Islet of Langerhans (tissue), 1 donor: ENCODE measurements around the gene PKIB.
"Not testable (repeated sequence)": the region's sequence is repeated elsewhere in the genome, so short reads cannot be mapped to it uniquely, and the experiment has no call there.

Experiments
- FAIRE-seq: peaks from one replicate; lab custom pipeline; 2011; peaks lifted over from hg19 to GRCh38; lab: Jason Lieb, UNC

PKIB gene

GRCh38 chr6:122609881-122610689 is at the start of gene PKIB:
Gene PKIB (plus strand): TSS chr6:122610405. CDS start chr6:122717795, 107,390 bp downstream.
- no peak for FAIRE-seq

DNA sequence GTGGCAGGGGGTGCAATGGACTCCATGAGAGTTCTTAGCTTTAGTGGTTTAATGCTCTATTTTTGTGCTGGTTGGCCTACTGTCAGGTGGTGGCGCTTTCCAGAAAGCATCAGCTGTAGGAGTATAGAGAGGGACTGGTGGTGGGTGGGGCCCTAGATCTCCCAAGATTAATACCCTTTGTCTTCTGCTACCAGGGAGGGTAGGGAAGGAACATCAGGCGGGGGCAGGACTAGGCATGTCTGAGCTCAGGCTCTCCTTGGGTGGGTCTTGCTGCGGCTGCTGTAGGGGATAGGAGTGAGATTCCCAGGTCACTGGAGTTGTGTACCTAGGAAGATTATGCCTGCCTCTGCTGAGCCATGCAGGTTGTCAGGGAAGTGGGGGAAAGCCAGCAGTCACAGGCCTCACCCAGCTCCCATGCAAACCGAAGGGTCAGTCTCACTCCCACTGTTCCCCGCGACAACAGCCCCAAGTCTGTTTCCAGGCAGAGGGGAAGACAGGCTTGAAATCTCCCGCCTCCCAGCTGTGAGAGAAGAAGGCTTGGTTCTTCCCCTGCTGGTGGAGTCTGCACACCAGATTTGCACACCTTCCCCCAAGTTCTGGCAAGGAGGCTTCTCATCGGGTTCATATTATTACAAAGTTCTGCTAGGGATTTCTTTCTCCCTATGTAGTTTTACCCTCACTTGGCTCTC is 46.7 kb upstream of the PKIB start:
- FAIRE-seq, result no peak

- FAIRE-seq, result peak; percentile 47
Measured at GRCh38 chr6:122564230-122564629, 46.0 kb upstream of the PKIB start.

- no peak for FAIRE-seq
Measured at GRCh38 chr6:122565708-122566107, 44.5 kb upstream of the PKIB start.

DNA sequence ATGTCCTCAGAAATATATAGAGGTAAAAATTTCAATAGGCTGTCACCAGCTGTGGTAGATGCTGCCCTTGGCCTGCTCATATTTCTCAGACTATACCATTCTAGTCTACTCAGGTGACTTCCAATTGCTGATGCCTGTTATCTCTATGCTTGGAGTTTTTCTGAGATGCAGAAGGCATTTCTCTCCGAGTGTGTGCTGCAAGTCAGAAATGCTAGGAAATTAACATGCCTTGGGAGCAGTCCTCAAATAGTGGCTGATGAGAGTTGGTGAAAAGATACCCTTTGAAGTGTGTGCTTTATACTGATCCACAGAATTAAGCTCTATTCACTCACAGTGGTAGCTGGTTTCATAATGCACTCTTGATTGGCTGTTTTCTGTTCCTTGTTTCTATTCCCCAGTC is 43.2 kb upstream of the PKIB start:
- no peak for FAIRE-seq

- FAIRE-seq, result no peak
Measured at GRCh38 chr6:122568350-122568749, 41.9 kb upstream of the PKIB start.

GRCh38 chr6:122568797-122569221 is 41.4 kb upstream of the PKIB start:
- no peak for FAIRE-seq

DNA sequence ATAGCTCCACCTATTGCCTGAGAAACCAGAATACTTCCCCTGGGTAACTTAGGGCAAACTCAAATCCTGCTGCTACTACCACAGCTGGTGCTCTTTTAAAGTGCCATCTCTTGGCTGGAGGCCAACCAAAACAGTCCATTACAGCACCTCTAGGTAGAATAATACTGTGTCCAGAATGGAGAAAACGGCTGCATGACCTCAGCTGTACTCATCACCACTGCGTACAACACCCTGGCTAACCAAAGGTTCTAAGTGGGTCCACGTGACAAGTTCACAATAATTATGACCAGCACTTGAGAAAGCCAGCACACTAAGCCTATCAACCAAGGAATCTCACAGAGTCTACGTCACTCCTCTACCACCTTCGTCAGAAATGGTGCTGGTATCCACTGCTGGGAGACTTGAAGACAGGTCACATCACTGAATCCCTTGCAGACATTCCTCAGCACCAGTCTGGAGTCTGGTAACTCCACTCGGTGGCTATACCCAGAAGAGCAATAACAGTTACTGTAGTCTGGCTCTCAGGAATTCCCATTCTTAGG is 40.9 kb upstream of the PKIB start:
- FAIRE-seq, result no peak

- FAIRE-seq, result no peak
Measured at GRCh38 chr6:122571888-122572287, 38.3 kb upstream of the PKIB start.

DNA sequence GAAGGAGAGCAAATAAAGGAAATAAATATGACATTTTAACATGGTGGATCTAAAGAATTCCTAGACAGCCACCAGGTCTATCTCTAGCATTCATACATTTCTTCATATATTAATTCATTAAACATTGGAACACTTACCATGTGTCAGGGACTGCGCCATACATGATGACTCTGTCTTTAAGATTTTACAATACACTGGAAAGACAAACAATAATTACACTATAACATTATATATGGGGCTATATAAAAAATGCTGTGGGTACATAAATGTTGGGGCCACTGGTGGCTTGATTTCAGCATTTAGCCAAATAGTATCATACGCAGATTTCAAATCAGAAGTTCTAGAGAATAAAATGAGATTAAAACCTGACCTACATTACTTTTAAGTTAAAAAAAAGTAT is 33.3 kb upstream of the PKIB start:
- no peak for FAIRE-seq

DNA sequence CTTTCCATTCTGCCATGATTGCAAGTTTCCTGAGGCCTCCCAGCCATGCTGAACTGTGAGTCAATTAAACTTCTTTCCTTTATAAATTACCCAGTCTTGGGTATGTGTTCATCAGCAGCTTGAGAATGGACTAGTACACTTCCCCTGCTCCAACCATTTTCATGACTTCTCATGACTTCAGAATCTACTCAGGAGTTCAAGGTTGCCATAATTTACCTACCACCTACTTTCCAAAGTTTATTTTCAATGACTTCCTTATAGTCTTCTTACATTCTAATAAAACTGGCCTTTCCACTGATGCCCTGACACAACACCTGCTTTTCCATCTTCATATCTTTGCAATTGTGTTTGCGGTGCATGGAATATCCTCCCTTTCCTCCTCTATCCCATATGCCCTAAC is 31.2 kb upstream of the PKIB start:
- no peak for FAIRE-seq

GRCh38 chr6:122580737-122581136 is 29.5 kb upstream of the PKIB start:
- FAIRE-seq, result no peak

- no peak for FAIRE-seq
Measured at GRCh38 chr6:122589115-122589514, 21.1 kb upstream of the PKIB start.

DNA sequence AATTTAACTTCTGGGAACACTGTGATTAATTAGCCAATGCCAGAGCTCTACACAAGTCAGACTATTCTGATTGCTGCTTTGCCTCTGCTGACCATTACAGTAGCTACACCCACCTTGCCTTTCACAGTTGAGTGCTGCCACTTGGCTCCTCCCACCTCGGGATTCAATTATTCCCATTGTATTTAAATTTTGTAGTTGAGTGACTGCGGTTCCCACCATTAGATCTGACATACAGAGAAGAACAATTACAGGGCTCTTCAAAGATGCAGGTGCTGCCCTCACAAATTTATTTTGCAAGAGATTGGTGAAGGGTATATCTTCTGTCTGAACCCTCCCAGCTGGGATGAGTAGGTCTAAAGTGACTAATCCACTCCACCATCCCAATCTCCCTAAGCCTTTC is 11.9 kb upstream of the PKIB start:
- FAIRE-seq, result not testable (repeated sequence)

DNA sequence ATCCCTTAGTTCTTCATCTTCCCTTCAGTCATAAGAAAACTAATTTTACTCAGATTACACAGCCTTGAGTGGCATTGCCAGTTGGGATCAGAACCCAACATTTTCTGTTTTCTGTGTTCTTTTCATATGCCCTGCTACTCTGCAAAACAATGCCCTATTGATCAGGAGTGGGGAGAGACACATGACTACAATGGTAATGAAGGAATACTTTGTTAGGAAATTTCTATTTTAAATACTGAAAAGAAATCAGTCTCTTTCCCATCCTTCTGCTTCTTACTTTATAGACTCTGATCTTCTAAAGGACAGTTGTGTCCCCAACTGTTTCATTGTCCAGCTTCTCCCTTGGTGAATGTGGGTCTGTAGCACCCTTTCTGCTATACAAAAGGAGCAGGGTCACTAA is 5.5 kb upstream of the PKIB start:
- no peak for FAIRE-seq

- no peak for FAIRE-seq
Measured at GRCh38 chr6:122610690-122611455, 668 bp downstream of the PKIB start.

DNA sequence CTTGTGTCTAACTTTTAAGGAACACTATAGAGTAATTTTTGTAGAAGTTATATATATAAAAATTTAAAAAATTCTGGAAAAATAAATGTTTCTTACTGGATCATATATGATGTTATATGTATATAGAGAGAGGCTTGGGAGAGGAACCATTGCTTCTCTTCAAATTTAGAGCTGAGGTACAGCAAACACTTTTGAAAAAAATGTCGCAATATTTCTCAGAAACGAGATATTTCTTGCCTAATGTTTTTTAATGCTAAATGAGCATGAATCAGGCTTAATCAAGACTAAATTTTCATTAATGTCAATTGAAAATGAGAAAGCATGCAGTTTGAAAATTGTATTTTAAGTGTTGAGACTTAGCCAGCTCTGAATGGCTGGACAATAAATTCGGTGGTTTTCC is 2.6 kb downstream of the PKIB start:
- peak; percentile 71 for FAIRE-seq

DNA sequence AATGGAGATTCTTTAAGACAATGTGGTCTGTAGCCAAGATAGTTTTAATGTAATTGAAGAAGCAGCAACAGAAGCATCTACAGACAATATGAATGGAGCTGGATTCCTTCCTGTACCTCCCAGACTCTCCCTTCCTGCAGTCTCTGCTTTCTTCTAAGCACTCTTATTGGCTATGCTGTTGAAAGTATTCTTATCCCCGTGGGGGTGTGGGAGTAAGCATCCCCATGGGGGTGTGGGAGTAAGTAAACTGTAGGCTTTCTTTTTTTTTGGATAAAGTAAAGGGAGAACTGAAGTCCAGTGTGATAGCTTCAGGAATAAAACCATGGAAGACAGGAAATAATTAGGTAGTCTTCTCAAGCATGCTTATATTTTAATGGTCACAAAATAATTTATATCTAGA is 4.1 kb downstream of the PKIB start:
- FAIRE-seq, result no peak

DNA sequence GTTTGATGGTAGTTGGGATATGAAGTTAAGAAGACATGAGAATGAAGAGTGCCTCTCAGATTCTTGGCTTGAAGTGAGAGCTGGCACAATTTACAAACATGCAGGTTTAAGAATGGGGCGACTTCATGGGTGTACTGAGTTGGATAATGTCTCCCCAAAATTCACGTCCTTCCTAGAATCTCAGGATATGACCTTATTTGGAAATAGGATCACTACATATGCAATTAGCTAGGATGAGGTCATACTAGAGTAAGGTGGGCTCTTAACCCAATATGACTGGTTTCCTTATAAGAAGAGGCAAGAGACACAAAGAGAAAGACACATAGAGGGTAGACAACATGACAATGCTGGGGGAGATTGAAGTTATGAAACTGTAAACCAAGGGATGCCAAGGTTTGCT is 5.2 kb downstream of the PKIB start:
- no peak for FAIRE-seq

- no peak for FAIRE-seq
Measured at GRCh38 chr6:122616877-122617276, 6.7 kb downstream of the PKIB start.

DNA sequence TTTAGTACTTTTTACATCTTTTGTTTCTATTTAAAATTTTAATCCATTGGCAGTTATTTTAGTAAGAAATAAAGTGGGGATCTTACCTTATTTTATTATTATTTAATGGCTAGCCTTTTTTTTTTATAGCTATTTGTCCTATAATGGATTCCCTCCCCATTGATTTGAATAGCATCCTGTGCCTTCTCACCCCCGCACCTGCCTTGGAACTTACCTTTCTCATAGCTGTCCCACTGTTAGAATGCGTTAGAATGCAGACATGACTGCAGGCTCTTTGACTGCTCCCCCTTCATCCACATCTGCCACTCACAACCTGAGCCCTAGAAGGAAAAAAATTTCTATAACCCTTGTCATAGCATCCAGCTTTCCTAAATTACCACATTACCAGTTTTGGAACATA is 9.1 kb downstream of the PKIB start:
- FAIRE-seq, result no peak

DNA sequence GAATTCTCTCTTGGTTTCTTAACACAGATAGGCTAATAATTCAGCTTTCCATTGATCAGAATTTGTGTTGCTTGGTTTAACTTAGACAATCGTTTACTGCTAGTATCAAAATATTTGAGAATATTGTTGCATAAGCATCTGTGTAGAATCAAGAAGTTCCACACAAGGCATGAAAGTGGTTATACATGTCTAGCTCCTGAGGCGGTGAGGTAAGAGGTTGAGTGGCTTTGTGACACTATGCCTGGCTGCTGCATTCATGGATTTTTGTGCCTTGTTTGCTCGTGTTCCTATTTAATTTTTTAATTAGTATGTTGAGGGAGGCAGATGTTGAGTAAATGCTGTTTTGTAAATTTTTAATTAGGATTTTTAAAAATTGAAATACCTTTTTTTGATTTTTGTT is 10.2 kb downstream of the PKIB start:
- no peak for FAIRE-seq

GRCh38 chr6:122620902-122621301 is 10.7 kb downstream of the PKIB start:
- peak; percentile 86 for FAIRE-seq
